GM19463 (cell line): ENCODE data around the gene XRCC6.
"Not testable (repeated sequence)": the region's sequence is repeated elsewhere in the genome, so short reads cannot be mapped to it uniquely, and the experiment has no call there.

Experiments
- ATAC-seq: cut with Tn5 transposase; IDR thresholded peaks from one replicate; pipeline ENCODE4 v1.9.1; 2021; ENCODE audit warnings: mild to moderate bottlenecking, moderate library complexity; ENCODE audit not compliant: unreplicated experiment

XRCC6 gene

GRCh38 chr22:41598081-41598480, 23.0 kb upstream of the XRCC6 start:
- ATAC-seq, result no peak

GRCh38 chr22:41598891-41599635, 22.0 kb upstream of the XRCC6 start:
- ATAC-seq, result no peak

DNA sequence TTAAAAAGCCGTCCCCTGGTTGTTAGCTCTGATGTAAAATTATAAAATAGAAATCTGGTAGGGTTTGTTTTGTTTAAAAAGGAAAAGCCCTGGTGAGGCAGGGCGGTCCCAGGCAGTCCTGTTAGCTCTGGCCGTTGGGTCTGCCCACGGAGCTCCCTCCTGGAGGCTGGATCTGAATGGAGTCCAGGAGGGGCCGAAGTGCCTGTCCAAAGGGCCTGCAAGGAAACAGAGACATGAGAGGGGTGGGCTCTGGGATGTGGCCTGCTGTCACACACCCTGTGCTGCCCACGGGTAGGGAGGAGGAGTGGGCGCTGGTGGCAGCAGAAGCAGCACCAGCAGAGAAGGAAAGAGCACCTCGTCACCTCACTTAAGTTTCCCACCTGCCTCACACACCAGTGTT, 20.1 kb upstream of the XRCC6 start:
- no peak for ATAC-seq

DNA sequence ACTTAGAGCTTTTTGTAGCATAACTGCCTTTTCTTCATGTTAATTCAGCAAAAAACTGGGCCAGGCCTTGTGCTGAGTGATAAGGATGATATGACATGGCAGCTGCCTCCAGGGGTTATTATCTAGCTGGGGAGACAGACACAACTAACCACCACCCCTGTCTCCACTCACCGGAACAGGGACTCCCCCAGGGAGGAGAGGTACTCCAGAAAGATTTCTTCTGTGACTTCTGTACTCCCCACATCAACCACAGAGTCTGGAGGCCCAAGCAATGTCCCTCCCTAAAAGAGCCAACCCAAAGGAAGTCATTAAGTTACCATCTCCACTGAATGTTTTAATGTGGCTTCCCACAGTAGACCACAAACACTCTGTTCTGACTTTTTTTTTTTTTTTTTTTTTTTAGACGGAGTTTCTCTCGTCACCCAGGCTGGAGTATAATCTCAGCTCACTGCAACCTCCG, 17.2 kb upstream of the XRCC6 start:
- peak; percentile 81 for ATAC-seq

DNA sequence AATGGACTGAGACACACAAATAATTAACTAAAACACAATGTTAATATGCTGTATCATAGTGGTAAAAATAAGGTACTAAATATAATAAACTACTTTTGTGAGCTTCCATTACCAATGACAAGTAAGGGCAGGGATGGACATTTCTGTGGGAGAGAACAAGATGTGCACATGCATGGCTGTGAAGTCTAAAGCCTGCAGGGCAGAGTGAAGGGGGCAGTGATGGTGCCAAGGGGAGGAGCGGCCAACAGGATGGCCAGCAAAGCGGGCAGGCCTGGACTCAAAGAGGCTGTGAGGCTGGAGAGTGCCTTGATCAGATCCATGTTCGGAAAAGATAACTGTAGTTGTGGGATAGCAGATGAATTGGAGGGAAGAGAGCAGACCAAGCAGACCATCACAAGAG, 12.7 kb upstream of the XRCC6 start:
- ATAC-seq, result no peak

GRCh38 chr22:41612603-41613306, 8.3 kb upstream of the XRCC6 start:
- ATAC-seq, result no peak

DNA sequence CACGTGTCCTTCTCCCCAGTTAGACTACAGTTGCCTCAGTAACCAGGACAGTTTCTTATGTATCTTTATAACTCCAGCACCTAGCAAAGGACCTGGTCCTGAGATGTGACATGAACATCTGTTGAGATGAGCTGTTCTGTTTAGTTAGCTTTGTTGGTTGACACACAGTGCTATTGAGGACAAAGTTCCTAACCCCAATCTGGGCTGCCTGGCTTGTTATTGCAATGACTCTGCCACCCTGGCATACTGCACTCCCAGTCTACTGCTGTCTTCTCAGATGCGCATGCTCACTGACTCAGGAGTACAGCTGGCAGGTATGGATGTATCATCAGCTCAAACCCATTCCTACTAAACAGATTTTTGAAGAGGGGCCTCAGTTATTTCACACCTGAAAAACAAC, 7.6 kb upstream of the XRCC6 start:
- ATAC-seq, result no peak

DNA sequence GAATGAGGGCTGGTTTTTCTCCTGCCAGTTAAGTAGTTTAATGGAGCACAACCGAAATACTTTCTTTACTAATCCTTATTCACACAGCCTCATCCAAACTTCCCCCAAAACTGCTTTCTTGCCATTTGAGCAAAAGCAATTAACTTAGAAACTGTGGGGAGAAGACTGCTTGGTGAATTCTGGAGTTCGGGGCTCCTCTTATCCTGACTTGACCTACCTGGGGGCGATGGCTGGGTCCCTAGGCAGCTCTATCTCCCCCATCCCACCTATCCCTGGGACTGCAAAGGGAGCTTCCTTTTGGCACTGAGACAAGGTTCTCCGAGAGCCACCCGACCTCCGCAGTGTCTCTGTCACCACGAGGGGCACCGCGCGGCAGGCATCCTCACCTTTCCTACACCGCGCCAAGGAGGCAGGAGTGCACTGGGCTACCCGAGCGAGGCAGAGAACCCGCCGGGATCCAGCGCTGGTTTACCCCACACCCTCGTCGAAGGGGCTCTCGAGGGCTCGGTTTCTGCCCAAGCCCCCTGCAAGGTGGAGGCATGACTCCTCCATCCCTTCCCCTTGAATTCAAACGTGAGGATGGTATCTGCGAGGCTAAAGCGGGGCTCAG, 1.0 kb upstream of the XRCC6 start:
- ATAC-seq, result no peak

GRCh38 chr22:41620589-41621098, 451 bp upstream of the XRCC6 start, which contains the start of gene DESI1:
Gene DESI1, minus strand, starts transcription at chr22:41621043. Its CDS starts 204 bp downstream, at chr22:41620839.
- peak; percentile 12 for ATAC-seq

GRCh38 chr22:41621911-41622179, 750 bp downstream of the XRCC6 start:
- ATAC-seq, result no peak

GRCh38 chr22:41625577-41625976, 4.5 kb downstream of the XRCC6 start:
- no peak for ATAC-seq

DNA sequence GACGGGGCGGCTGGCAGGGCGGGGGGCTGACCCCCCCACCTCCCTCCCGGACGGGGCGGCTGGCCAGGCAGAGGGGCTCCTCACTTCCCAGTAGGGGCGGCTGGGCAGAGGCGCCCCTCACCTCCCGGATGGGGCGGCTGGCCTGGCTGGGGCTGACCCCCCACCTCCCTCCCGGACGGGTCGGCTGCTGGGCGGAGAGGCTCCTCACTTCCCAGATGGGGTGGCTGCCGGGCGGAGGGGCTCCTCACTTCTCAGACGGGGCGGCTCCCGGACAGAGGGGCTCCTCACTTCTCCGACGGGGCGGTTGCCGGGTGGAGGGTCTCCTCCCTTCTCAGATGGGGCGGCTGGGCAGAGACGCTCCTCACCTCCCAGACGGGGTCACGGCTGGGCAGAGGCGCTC, 10.0 kb downstream of the XRCC6 start:
- ATAC-seq, result not testable (repeated sequence)

- not testable (repeated sequence) for ATAC-seq
Observed at GRCh38 chr22:41631615-41632014, 10.5 kb downstream of the XRCC6 start.

DNA sequence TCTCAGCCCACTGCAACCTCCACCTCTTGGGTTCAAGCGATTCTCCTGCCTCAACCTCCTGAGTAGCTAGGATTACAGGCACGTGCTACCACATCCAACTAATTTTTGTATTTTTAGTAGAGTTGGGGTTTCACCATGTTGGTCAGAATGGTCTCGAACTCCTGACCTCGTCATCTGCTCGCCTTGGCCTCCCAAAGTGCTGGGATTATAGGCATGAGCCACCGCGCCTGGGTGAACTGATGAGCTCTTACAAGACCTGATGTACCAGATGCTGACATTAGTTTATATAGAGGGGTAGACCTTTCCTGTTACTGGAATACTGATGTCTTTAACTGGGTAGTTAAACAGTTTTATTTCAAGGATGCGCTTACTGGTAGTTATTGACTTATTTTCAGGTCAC, 13.5 kb downstream of the XRCC6 start:
- ATAC-seq, result not testable (repeated sequence)

- no peak for ATAC-seq
Observed at GRCh38 chr22:41636467-41636866, 15.4 kb downstream of the XRCC6 start.

DNA sequence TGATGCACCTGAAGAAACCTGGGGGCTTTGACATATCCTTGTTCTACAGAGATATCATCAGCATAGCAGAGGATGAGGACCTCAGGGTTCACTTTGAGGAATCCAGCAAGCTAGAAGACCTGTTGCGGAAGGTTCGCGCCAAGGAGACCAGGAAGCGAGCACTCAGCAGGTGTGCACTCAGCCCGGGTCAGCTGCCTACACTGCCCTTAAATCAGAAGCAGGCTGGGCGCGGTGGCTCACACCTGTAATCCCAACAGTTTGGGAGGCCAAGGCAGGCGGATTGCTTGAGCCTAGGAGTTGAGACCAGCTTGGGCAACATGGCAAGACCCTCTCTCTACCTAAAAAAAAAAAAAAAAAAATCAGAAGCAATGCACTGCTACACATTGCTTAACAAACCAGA, 16.5 kb downstream of the XRCC6 start:
- ATAC-seq, result not testable (repeated sequence)

- no peak for ATAC-seq
Observed at GRCh38 chr22:41638124-41638523, 17.0 kb downstream of the XRCC6 start.

GRCh38 chr22:41638748-41639147, 17.7 kb downstream of the XRCC6 start:
- no peak for ATAC-seq

DNA sequence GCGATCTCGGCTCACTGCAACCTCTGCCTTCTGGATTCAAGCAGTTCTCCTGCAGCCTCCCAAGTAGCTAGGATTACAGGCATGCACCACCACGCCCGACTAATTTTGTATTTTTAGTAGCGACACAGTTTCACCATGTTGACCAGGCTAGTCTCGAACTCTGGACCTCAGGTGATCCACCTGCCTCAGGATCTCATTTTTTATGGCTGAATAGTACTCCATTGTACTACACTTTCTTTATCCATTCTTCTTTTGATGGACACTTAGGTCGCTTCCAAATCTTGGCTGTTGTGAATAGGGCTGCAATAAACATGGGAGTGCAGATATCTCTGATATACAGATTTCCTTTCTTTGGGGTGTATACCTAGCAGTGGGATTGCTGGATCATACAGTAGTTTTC, 20.8 kb downstream of the XRCC6 start:
- no peak for ATAC-seq

- ATAC-seq, result no peak
Observed at GRCh38 chr22:41642331-41643110, 21.4 kb downstream of the XRCC6 start.

DNA sequence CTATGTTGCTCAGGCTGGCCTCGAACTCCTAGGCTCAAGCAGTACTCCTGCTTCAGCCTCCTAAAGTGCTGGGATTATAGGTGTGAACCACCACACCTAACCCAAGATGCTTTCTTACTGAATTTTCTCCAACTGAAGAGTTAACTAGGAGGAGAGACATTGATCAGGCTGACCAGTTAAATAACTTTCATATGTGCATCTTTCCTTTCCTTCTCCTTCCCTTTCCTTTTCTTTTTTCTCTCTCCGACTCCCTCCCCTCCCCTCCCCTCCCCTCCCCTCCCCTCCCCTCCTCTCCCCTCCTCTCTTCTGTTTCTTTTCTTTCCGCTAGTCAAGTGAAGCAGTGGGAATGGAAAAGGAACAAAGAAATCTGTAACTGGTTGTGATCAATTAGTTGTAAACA, 26.7 kb downstream of the XRCC6 start:
- no peak for ATAC-seq
